T-cell (primary cell): Measurements from ENCODE around the gene SRGN. TPM values are rescaled to one million over a fixed set of nuclear protein-coding genes. Genes with fewer than 3 reads are reported as not detected.

ENCODE experiments used
- ATAC-seq, 4 experiments: fragments of 200-7000 bp in 3 of 4; fragments of 150-1000 bp in 1 of 4; cut with Tn5 transposase; replicated peaks in 1 of 4; 1 replicate in 3 of 4; 2 replicates in 1 of 4; pipeline ENCODE4 v1.10.0; 2021; ENCODE audit warnings: moderate library complexity in 3 of 4, mild to moderate bottlenecking in 2 of 4, moderate number of reproducible peaks in 1 of 4
- CTCF ChIA-PET, 2 donors: fragments of 300-600 bp; sonication (Branson Sonifier 250); formaldehyde crosslinking; loops; one replicate each; lab custom pipeline; 2022; ENCODE audit warnings: antibody characterized with exemption in 2 of 2; lab: Charles Lee
- POLR2A ChIA-PET, 2 donors: fragments of 300-600 bp; sonication (Branson Sonifier 250); formaldehyde crosslinking; loops; one replicate each; lab custom pipeline; 2022; ENCODE audit warnings: antibody characterized with exemption in 2 of 2; lab: Charles Lee
- DNase-seq, 35 experiments: peaks; one replicate each; pipeline versions ENCODE4 v3.0.0 to v3.0.0-alpha.2; 2013 to 2023
- H3K27ac ChIP-seq: one replicate; pipeline ENCODE4 v1.5.1; 2013; ENCODE audit warnings: low read length
- H3K27me3 ChIP-seq, 2 experiments: replicated peaks in 1 of 2; 1 replicate in 1 of 2; 2 replicates in 1 of 2; pipeline versions ENCODE4 v1.6.1 to v1.7.0; 2013; ENCODE audit warnings: low read length in 1 of 2, mixed read lengths in 1 of 2; ENCODE audit not compliant: control insufficient read depth in 2 of 2, insufficient read depth in 2 of 2; ENCODE audit errors: extremely low read depth in 1 of 2
- H3K36me3 ChIP-seq, 2 donors: 1 replicate in 1 of 2; 2 replicates in 1 of 2; pipeline versions ENCODE4 v1.6.1 to v1.7.0; 2013; ENCODE audit warnings: low read length in 1 of 2; ENCODE audit not compliant: control insufficient read depth in 2 of 2, insufficient read depth in 1 of 2; ENCODE audit errors: extremely low read depth in 1 of 2
- H3K4me1 ChIP-seq, 2 experiments: 1 replicate in 1 of 2; 2 replicates in 1 of 2; pipeline versions ENCODE4 v1.6.1 to v1.7.0; 2013; ENCODE audit warnings: low read length in 2 of 2, mixed read lengths in 1 of 2; ENCODE audit not compliant: insufficient read depth in 2 of 2, control insufficient read depth in 1 of 2; ENCODE audit errors: extremely low read depth in 1 of 2
- H3K4me3 ChIP-seq, 2 donors: 1 replicate in 1 of 2; 2 replicates in 1 of 2; pipeline versions ENCODE4 v1.5.1 to v1.7.0; 2013; ENCODE audit warnings: mild to moderate bottlenecking in 2 of 2, low read length in 1 of 2, moderate library complexity in 1 of 2; ENCODE audit not compliant: control insufficient read depth in 1 of 2; ENCODE audit errors: extremely low read depth in 1 of 2
- H3K9me3 ChIP-seq: 2 replicates; pipeline ENCODE4 v1.7.0; 2013
- H3K27ac Mint-ChIP-seq, 2 donors: one replicate each; pipeline ENCODE4 v1.8.0; 2020 to 2021; ENCODE audit warnings: mild to moderate bottlenecking in 2 of 2, mixed read lengths in 2 of 2
- H3K27me3 Mint-ChIP-seq, 2 donors: one replicate each; pipeline ENCODE4 v1.8.0; 2021 to 2022; ENCODE audit warnings: mixed read lengths in 2 of 2
- H3K36me3 Mint-ChIP-seq: one replicate; pipeline ENCODE4 v1.8.0; 2021; ENCODE audit warnings: mixed read lengths
- H3K4me1 Mint-ChIP-seq, 3 donors: one replicate each; pipeline ENCODE4 v1.8.0; 2020 to 2022; ENCODE audit warnings: mixed read lengths in 3 of 3, mild to moderate bottlenecking in 1 of 3
- H3K4me3 Mint-ChIP-seq, 3 donors: one replicate each; pipeline ENCODE4 v1.8.0; 2020 to 2022; ENCODE audit warnings: mild to moderate bottlenecking in 3 of 3, mixed read lengths in 3 of 3, moderate library complexity in 3 of 3
- H3K9me3 Mint-ChIP-seq, 3 donors: one replicate each; pipeline ENCODE4 v1.8.0; 2020 to 2022; ENCODE audit warnings: mixed read lengths in 3 of 3
- WGBS: methylation state at CpG from one replicate; pipeline ENCODE4 v1.1.5; 2013; ENCODE audit warnings: missing lambda C conversion rate; ENCODE audit not compliant: insufficient coverage; 5-methylcytosine and 5-hydroxymethylcytosine counted together
- total RNA-seq, 35 experiments: library from RNA in 6 of 35; stranded (reverse) in 6 of 35; fragments of 120-200 nt in 1 of 35; gene quantifications; one replicate each; pipeline versions ENCODE4 v1.2.1 to v1.2.4 and lab custom pipeline; 2013 to 2026

The SRGN gene
- total RNA-seq, 5 donors from 2014 or later (not counting 1 experiment from before 2014, with no cell fraction given) = 91.4 to 271 (median 137) TPM

GRCh38 chr10:69064762-69065328, 23.1 kb upstream of the SRGN start:
- peaks cover 7 to 16% of the 10 kb centered on the region in 2 experiments for H3K4me1 ChIP-seq
- WGBS = 93% methylated on average over 2 of the region's 6 CpGs
- ATAC-seq = no peak
- no peaks in the 10 kb centered on the region for H3K9me3 ChIP-seq
- Mint-ChIP-seq H3K4me3 (no peak overlapping the region), H3K4me1 (peaks cover 19 to 30% (median 26%) of the 10 kb centered on the region in 3 donors), H3K36me3 (no peaks in the 10 kb centered on the region), H3K27me3 (no peaks in the 10 kb centered on the region), H3K27ac (no peak overlapping the region), H3K9me3 (no peaks in the 10 kb centered on the region)
- CTCF ChIA-PET = interaction anchor here (0.6 to 1.8 kb wide), 2 partner anchors 59 kb away, joined by 4 to 6 read pairs; no protein-coding TSS in a partner anchor
- H3K27me3 ChIP-seq = no peaks in the 10 kb centered on the region
- POLR2A ChIA-PET = interaction anchor here in 1 of 2 donors (1.1 kb wide), 1 partner anchor 24 kb away, joined by 3 read pairs; no protein-coding TSS in a partner anchor
- H3K27ac ChIP-seq = no peak overlapping the region
- H3K4me3 ChIP-seq = no peak overlapping the region
- DNase-seq = no peak
- no peaks in the 10 kb centered on the region for H3K36me3 ChIP-seq

GRCh38 chr10:69065406-69066361, 22.2 kb upstream of the SRGN start:
- Histone ChIP-seq H3K36me3 (no peaks in the 10 kb centered on the region), H3K9me3 (no peaks in the 10 kb centered on the region), H3K27me3 (no peaks in the 10 kb centered on the region), H3K27ac (no peak overlapping the region), H3K4me1 (peaks cover 7 to 16% of the 10 kb centered on the region in 2 experiments), H3K4me3 (no peak overlapping the region)
- Mint-ChIP-seq H3K9me3 (no peaks in the 10 kb centered on the region), H3K4me1 (peaks cover 19 to 30% (median 26%) of the 10 kb centered on the region in 3 donors), H3K27me3 (no peaks in the 10 kb centered on the region), H3K36me3 (no peaks in the 10 kb centered on the region), H3K4me3 (no peak overlapping the region), H3K27ac (peak overlapping the region; percentile 61 to 62)
- ChIA-PET CTCF (interaction anchor here (0.6 to 1.8 kb wide), 2 partner anchors 60 to 80 kb away, joined by 3 to 6 read pairs; no protein-coding TSS in a partner anchor), POLR2A (interaction anchor here (0.9 to 1.1 kb wide), 2 partner anchors 16 to 23 kb away, joined by 3 to 4 read pairs; no protein-coding TSS in a partner anchor)
- ATAC-seq (peak in 2 of 4 experiments; percentile 17 to 20), DNase-seq (peak in 1 of 35 experiments; percentile 25)
- WGBS = 56% methylated on average over 2 of the region's 8 CpGs

GRCh38 chr10:69067189-69067588, 20.7 kb upstream of the SRGN start:
- CTCF ChIA-PET = interaction anchor here in 1 of 2 donors (0.6 kb wide), 1 partner anchor 39 kb away, joined by 3 read pairs; no protein-coding TSS in a partner anchor
- POLR2A ChIA-PET = no interaction called here
- H3K4me3 Mint-ChIP-seq = no peak overlapping the region
- H3K9me3 Mint-ChIP-seq = no peaks in the 10 kb centered on the region
- H3K4me1 Mint-ChIP-seq = peaks cover 6 to 15% (median 13%) of the 10 kb centered on the region in 3 donors
- H3K27me3 Mint-ChIP-seq = no peaks in the 10 kb centered on the region
- Histone ChIP-seq H3K4me1 (peaks cover 0 to 2% of the 10 kb centered on the region in 2 experiments), H3K27me3 (no peaks in the 10 kb centered on the region), H3K27ac (no peak overlapping the region), H3K36me3 (no peaks in the 10 kb centered on the region), H3K4me3 (no peak overlapping the region), H3K9me3 (no peaks in the 10 kb centered on the region)
- 90% methylated on average over 2 of the region's 3 CpGs for WGBS
- H3K27ac Mint-ChIP-seq = no peak overlapping the region
- H3K36me3 Mint-ChIP-seq = no peaks in the 10 kb centered on the region
- DNase-seq (no peak), ATAC-seq (no peak)

GRCh38 chr10:69068549-69068948, 19.4 kb upstream of the SRGN start:
- Mint-ChIP-seq H3K27ac (no peak overlapping the region), H3K9me3 (no peaks in the 10 kb centered on the region), H3K4me1 (peaks cover 12 to 18% (median 18%) of the 10 kb centered on the region in 3 donors), H3K4me3 (no peak overlapping the region), H3K27me3 (no peaks in the 10 kb centered on the region), H3K36me3 (no peaks in the 10 kb centered on the region)
- WGBS = 90% methylated on average over 3 of the region's 5 CpGs
- DNase-seq = no peak
- H3K4me1 ChIP-seq = peaks cover 0 to 5% of the 10 kb centered on the region in 2 experiments
- ATAC-seq = no peak
- H3K36me3 ChIP-seq = no peaks in the 10 kb centered on the region
- H3K27me3 ChIP-seq = no peaks in the 10 kb centered on the region
- ChIA-PET POLR2A (no interaction called here), CTCF (no interaction called here)
- no peaks in the 10 kb centered on the region for H3K9me3 ChIP-seq
- H3K4me3 ChIP-seq = no peak overlapping the region
- no peak overlapping the region for H3K27ac ChIP-seq

- H3K27me3 ChIP-seq = no peaks in the 10 kb centered on the region
- no peak overlapping the region for H3K4me3 ChIP-seq
- ATAC-seq (no peak), DNase-seq (no peak)
- Mint-ChIP-seq H3K27me3 (no peaks in the 10 kb centered on the region), H3K36me3 (no peaks in the 10 kb centered on the region), H3K4me1 (peaks cover 12 to 20% (median 16%) of the 10 kb centered on the region in 3 donors), H3K27ac (no peak overlapping the region), H3K9me3 (no peaks in the 10 kb centered on the region), H3K4me3 (no peak overlapping the region)
- ChIA-PET POLR2A (interaction anchor here in 1 of 2 donors (0.5 kb wide), 1 partner anchor 10 kb away, joined by 10 read pairs; no protein-coding TSS in a partner anchor), CTCF (no interaction called here)
- H3K36me3 ChIP-seq = no peaks in the 10 kb centered on the region
- peaks cover 0 to 5% of the 10 kb centered on the region in 2 experiments for H3K4me1 ChIP-seq
- H3K9me3 ChIP-seq = no peaks in the 10 kb centered on the region
- no peak overlapping the region for H3K27ac ChIP-seq
- WGBS = 96% methylated on average over 14 of the region's 19 CpGs
Observed at GRCh38 chr10:69069090-69070042, 18.5 kb upstream of the SRGN start.
